K562 (cell line): Measurements from ENCODE around the gene LSM12. TPM values are rescaled to one million over a fixed set of nuclear protein-coding genes. Genes with fewer than 3 reads are reported as not detected.

Experiments
- ATAC-seq: fragments of 200-7000 bp; cut with Tn5 transposase; 3 replicates; pipeline ENCODE4 v1.9.1; 2020; ENCODE audit warnings: moderate library complexity
- BruUV-seq: library from RNA; stranded (reverse); fragments of 400-500 nt; replicated peaks from 2 replicates; lab custom pipeline; 2021; lab: Mats Ljungman, UMichigan
- CTCF ChIA-PET: fragments of 300-600 bp; formaldehyde crosslinking; extraction: SDS; loops from one replicate; lab custom pipeline; 2021; ENCODE audit warnings: low intra/inter-chr PET ratio; lab: Yijun Ruan, JAX
- POLR2A ChIA-PET: fragments of 300-600, 350-650 bp; sonication (Branson Sonifier 250); formaldehyde crosslinking; extraction: SDS; loops from one replicate; lab custom pipeline; 2021; ENCODE audit warnings: antibody characterized with exemption, inconsistent platforms; lab: Yijun Ruan, JAX
- DNase-seq, 4 experiments: peaks; one replicate each; pipeline versions ENCODE4 v3.0.0 to v3.0.0-alpha.2; 2011 to 2018; ENCODE audit warnings: low spot score in 3 of 4, mixed read lengths in 3 of 4; ENCODE audit errors: extremely low read depth in 1 of 4
- FAIRE-seq: peaks from 2 replicates; lab custom pipeline; 2011; peaks lifted over from hg19 to GRCh38; lab: Jason Lieb, UNC
- H2AFZ ChIP-seq: 2 replicates; pipeline ENCODE4 v1.6.0; 2011; ENCODE audit warnings: low read depth, low read length, control low read depth, inconsistent platforms
- H3K27ac ChIP-seq: fragments of 200-600 bp; 3 replicates; pipeline ENCODE4 v1.8.0; 2011; ENCODE audit warnings: low read depth, mild to moderate bottlenecking, control low read depth, inconsistent platforms, low read length, moderate library complexity, mixed read lengths; ENCODE audit errors: extremely low read depth
- H3K27me3 ChIP-seq, 2 experiments: fragments of 300-600 bp in 1 of 2; 2 replicates in 1 of 2; 3 replicates in 1 of 2; pipeline versions ENCODE4 v1.6.0 to v1.8.0; 2011; ENCODE audit warnings: inconsistent platforms in 2 of 2, low read length in 2 of 2, mild to moderate bottlenecking in 1 of 2, mixed read lengths in 1 of 2, moderate library complexity in 1 of 2; ENCODE audit not compliant: control insufficient read depth in 2 of 2, insufficient read depth in 2 of 2
- H3K36me3 ChIP-seq: fragments of 300-600 bp; 3 replicates; pipeline ENCODE4 v1.8.0; 2011; ENCODE audit warnings: mild to moderate bottlenecking, low read length, inconsistent platforms; ENCODE audit not compliant: control insufficient read depth, insufficient read depth
- H3K4me1 ChIP-seq, 2 experiments: fragments of 200-600 bp in 1 of 2; replicated peaks in 1 of 2; 2 replicates in 1 of 2; 3 replicates in 1 of 2; pipeline versions ENCODE4 v1.5.1 to v1.8.0; 2011; ENCODE audit warnings: inconsistent platforms in 2 of 2, low read length in 2 of 2, mild to moderate bottlenecking in 1 of 2, mixed read lengths in 1 of 2, moderate library complexity in 1 of 2; ENCODE audit not compliant: control insufficient read depth in 2 of 2, insufficient read depth in 2 of 2
- H3K4me2 ChIP-seq: 2 replicates; pipeline ENCODE4 v1.6.1; 2011; ENCODE audit warnings: low read length, control low read depth, inconsistent platforms, mixed read lengths; ENCODE audit not compliant: insufficient read depth
- H3K4me3 ChIP-seq: fragments of 200-600 bp; sonication (generic), shearing (Covaris generic); 2 replicates; pipeline ENCODE4 v1.5.1; 2016; ENCODE audit warnings: control low read depth, inconsistent platforms
- H3K79me2 ChIP-seq: fragments of 200-600 bp; 3 replicates; pipeline ENCODE4 v1.8.0; 2011; ENCODE audit warnings: low read length, inconsistent platforms; ENCODE audit not compliant: control insufficient read depth, insufficient read depth
- H3K9ac ChIP-seq, 2 experiments: 2 replicates each; pipeline versions ENCODE4 v1.6.0 to v1.6.1; 2011; ENCODE audit warnings: low read depth in 2 of 2, low read length in 2 of 2, control low read depth in 1 of 2, inconsistent platforms in 1 of 2, mild to moderate bottlenecking in 1 of 2, mixed read lengths in 1 of 2; ENCODE audit not compliant: insufficient read depth in 1 of 2
- H3K9me1 ChIP-seq: one replicate; pipeline ENCODE4 v1.6.0; 2011; ENCODE audit warnings: inconsistent platforms, mild to moderate bottlenecking, low read length, moderate library complexity; ENCODE audit not compliant: control insufficient read depth, insufficient read depth
- H3K9me3 ChIP-seq: replicated peaks from 2 replicates; pipeline ENCODE4 v1.5.1; 2011; ENCODE audit warnings: low read depth, low read length, inconsistent platforms; ENCODE audit not compliant: control insufficient read depth, insufficient read depth
- H4K20me1 ChIP-seq: replicated peaks from 2 replicates; pipeline ENCODE4 v1.6.1; 2011; ENCODE audit warnings: low read length, inconsistent platforms, mixed read lengths; ENCODE audit not compliant: control insufficient read depth, insufficient read depth
- ATF6 ChIP-seq: sonication (generic); formaldehyde crosslinking; IDR thresholded peaks from 2 replicates; pipeline ENCODE4 v1.4.0; 2020; ENCODE audit warnings: mild to moderate bottlenecking, missing genetic modification reagents
- C11orf30 ChIP-seq: fragments of 450-650 bp; IDR thresholded peaks from 2 replicates; pipeline ENCODE4 v1.6.1; 2016; ENCODE audit warnings: low read depth, mild to moderate bottlenecking
- CBX8 ChIP-seq: fragments of 200-600 bp; sonication (generic); IDR thresholded peaks from 2 replicates; pipeline ENCODE4 v1.6.1; 2012; ENCODE audit warnings: borderline replicate concordance, mixed run types, low read depth, mild to moderate bottlenecking, moderate library complexity, mixed read lengths, low read length, control low read depth, inconsistent platforms; ENCODE audit not compliant: poor library complexity, severe bottlenecking; ENCODE audit errors: extremely low read depth
- COPS2 ChIP-seq: fragments of 450-650 bp; conservative IDR thresholded peaks from 2 replicates; pipeline ENCODE4 v1.6.1; 2016; ENCODE audit warnings: mild to moderate bottlenecking, moderate library complexity
- ELF2 ChIP-seq: fragments of 250-450 bp; sonication (Bioruptor Pico); IDR thresholded peaks from 2 replicates; pipeline ENCODE4 v1.5.0; 2021; ENCODE audit warnings: mild to moderate bottlenecking
- ETV1 ChIP-seq: fragments of 450-650 bp; conservative IDR thresholded peaks from 2 replicates; pipeline ENCODE4 v1.6.1; 2016; ENCODE audit warnings: missing genetic modification characterization, control low read depth, low read depth, missing compliant biosample characterization
- FOXJ2 ChIP-seq: fragments of 200-800 bp; sonication (Bioruptor generic); IDR thresholded peaks from 2 replicates; pipeline ENCODE4 v1.6.1; 2016; ENCODE audit warnings: missing genetic modification characterization, missing compliant biosample characterization
- FOXP1 ChIP-seq: sonication (generic); formaldehyde crosslinking; IDR thresholded peaks from 2 replicates; pipeline ENCODE4 v1.8.0; 2022; ENCODE audit warnings: mild to moderate bottlenecking, missing genetic modification reagents
- MTA1 ChIP-seq: fragments of 450-650 bp; IDR thresholded peaks from 2 replicates; pipeline ENCODE4 v1.6.1; 2017; ENCODE audit warnings: borderline replicate concordance
- SNRNP70 ChIP-seq: fragments of 200-400 bp; formaldehyde crosslinking; optimal IDR thresholded peaks from 2 replicates; pipeline ENCODE3; 2017; ENCODE audit warnings: low read depth, low read length
- THRB ChIP-seq: fragments of 450-650 bp; formaldehyde crosslinking; conservative IDR thresholded peaks from 2 replicates; pipeline ENCODE4 v1.4.0; 2022; ENCODE audit warnings: mild to moderate bottlenecking, missing genetic modification characterization
- TRIM28 ChIP-seq: fragments of 450-650 bp; IDR thresholded peaks from 2 replicates; pipeline ENCODE4 v1.6.1; 2017
- ZNF395 ChIP-seq: fragments of 200-800 bp; sonication (Bioruptor generic); IDR thresholded peaks from 2 replicates; pipeline ENCODE4 v1.6.1; 2017; ENCODE audit warnings: missing genetic modification characterization, missing compliant biosample characterization
- ZNF76 ChIP-seq: fragments of 250-450 bp; sonication (Bioruptor Pico); IDR thresholded peaks from 2 replicates; pipeline ENCODE4 v1.4.0; 2020; ENCODE audit warnings: mild to moderate bottlenecking, moderate library complexity, borderline replicate concordance
- WGBS: fragments of 100-300 bp; shearing (Covaris generic); methylation state at CpG from one replicate; pipeline ENCODE4 v1.1.6; 2016; ENCODE audit warnings: low coverage, mixed read lengths; ENCODE audit not compliant: insufficient coverage; ENCODE audit errors: missing lambda C conversion rate; 5-methylcytosine and 5-hydroxymethylcytosine counted together
- in situ Hi-C: fragments of 300-500 bp; cut with MboI; formaldehyde crosslinking; loops from 4 replicates; pipeline ENCODE4 v1.15.0; 2018; ENCODE audit warnings: inconsistent platforms, mixed read lengths
- intact Hi-C: fragments of 100-400 bp; cut with micrococcal nuclease; formaldehyde crosslinking; loops from 2 replicates; pipeline ENCODE4 v1.14.2; 2022
- polyA plus RNA-seq, 8 experiments: library from polyadenylated mRNA; depleted of rRNA in 4 of 8; stranded (reverse) in 5 of 8; unstranded in 3 of 8; fragments of >200 nt; fragmentation: Nextera tagmentation in 2 of 8; fragmentation: Illumina TruSeq in 1 of 8; extraction: Ambion mirVana in 2 of 8; extraction: Trizol in 1 of 8; gene quantifications; 2 replicates each; pipeline versions ENCODE4 v1.2.1 to v1.2.3, GENCODE V29; 2011 to 2014; ENCODE audit warnings: inconsistent platforms in 1 of 8, missing spikeins in 1 of 8
- total RNA-seq, 7 experiments: library from RNA; depleted of rRNA in 6 of 7; stranded (reverse); fragments of >200 nt in 6 of 7; fragmentation: Illumina TruSeq in 2 of 7; extraction: Trizol in 2 of 7; gene quantifications; 2 replicates each; pipeline versions ENCODE4 v1.2.1 to v1.2.3, GENCODE V29; 2011 to 2021; ENCODE audit warnings: low replicate concordance in 1 of 7
- TF ChIP-seq, protein P1 (sequence below): fragments of 250-450 bp; sonication (Bioruptor Pico); IDR thresholded peaks from 2 replicates; pipeline ENCODE4 v1.4.0; 2020; ENCODE audit warnings: mild to moderate bottlenecking, moderate library complexity

LSM12 gene
- total and polyA plus RNA-seq, 9 of the 15 experiments (the other 6 are each of a cell fraction or from before 2014, with no cell fraction given): 53.0 to 258 (median 89.3) TPM

DNA sequence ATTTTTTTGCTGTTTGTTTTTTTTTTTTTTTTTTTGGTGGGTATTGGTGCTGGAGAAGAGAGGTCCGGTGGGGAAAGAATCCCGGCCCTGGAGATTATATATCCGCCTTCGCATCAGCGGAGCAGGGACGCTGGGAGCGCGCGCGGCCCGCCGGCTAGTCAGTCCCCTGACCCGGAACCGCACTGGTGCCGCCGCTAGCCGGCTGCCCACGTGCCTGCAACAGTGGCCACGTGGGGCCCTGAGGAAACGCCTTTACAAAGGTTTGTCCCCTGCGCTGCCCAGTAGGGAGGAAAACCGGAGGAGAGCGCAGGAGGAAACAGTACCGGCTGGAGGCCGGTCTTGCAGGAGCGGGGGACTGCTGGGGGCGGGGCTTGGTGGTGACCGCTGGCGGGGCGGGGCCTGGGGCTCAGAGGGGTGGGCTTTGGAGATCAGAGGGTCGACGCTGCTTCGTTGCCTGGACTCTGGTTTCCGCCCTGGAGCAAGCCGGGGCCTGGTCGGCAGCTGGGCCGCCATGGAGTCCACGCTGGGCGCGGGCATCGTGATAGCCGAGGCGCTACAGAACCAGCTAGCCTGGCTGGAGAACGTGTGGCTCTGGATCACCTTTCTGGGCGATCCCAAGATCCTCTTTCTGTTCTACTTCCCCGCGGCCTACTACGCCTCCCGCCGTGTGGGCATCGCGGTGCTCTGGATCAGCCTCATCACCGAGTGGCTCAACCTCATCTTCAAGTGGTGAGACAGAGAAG, 4.2 kb upstream of the LSM12 start, which contains the start of gene G6PC3:
Gene G6PC3, plus strand, starts transcription at position 281 of the 743 bp plus-strand sequence. Its CDS starts 231 bp downstream, at position 512.
- ATAC-seq: peak; percentile 83
- peak within 1 kb of the TSS; percentile 62 for H3K4me3 ChIP-seq
- peak within 1 kb of the TSS; percentile 91 for H2AFZ ChIP-seq
- ChIA-PET POLR2A (interaction anchor here (0.8 to 1.6 kb wide), 7 partner anchors 9 to 1079 kb away, joined by 3 to 6 read pairs (median 3); no protein-coding TSS in a partner anchor), CTCF (no interaction called here)
- DNase-seq: peak; percentile 93 to 98 (median 96)
- no peaks in the 10 kb centered on the region for H3K9me3 ChIP-seq
- peak; percentile 90 for FAIRE-seq
- peaks cover 16 to 41% of the 10 kb centered on the region in 2 experiments; a peak in 4 of 5 replicates for H3K4me1 ChIP-seq
- H3K9ac ChIP-seq: peak within 1 kb of the TSS; percentile 77 to 93
- peaks cover 37% of the 10 kb centered on the region for H3K79me2 ChIP-seq
- WGBS: 1% methylated on average over 36 of the region's 53 CpGs
- no peaks in the 10 kb centered on the region for H3K9me1 ChIP-seq
- H3K27me3 ChIP-seq: no peaks in the 10 kb centered on the region
- peak within 1 kb of the TSS; percentile 96 for H3K4me2 ChIP-seq
- BruUV-seq: TSS peak; percentile 69
- H3K27ac ChIP-seq: peak within 1 kb of the TSS; percentile 84
- peaks cover 17% of the 10 kb centered on the region; the same call in 2 of the 3 replicates for H3K36me3 ChIP-seq
- intact Hi-C loops: no loop called here
- H4K20me1 ChIP-seq: peaks cover 3% of the 10 kb centered on the region; the same call in 1 of the 2 replicates
- in situ Hi-C loops: no loop called here
- TF ChIP-seq TRIM28 (peak; percentile 41; the same call in 1 of the 2 replicates), MTA1 (no peak), FOXJ2 (tag) (peak; percentile 51; the same call in 1 of the 2 replicates), COPS2 (no peak), ATF6 (no peak; the same call in 1 of the 2 replicates), SNRNP70 (no peak), ETV1 (tag) (no peak; the same call in 1 of the 2 replicates), ZNF76 (CRISPR knock-in tag) (no peak), C11orf30 (peak; percentile 54; the same call in 1 of the 2 replicates), CBX8 (no peak), ZNF395 (CRISPR knock-in tag) (peak; percentile 100), THRB (CRISPR knock-in tag) (no peak), ELF2 (CRISPR knock-in tag) (peak; percentile 86), FOXP1 (CRISPR knock-in tag) (peak; percentile 70; the same call in 1 of the 2 replicates)
- TF ChIP-seq, protein P1, sequence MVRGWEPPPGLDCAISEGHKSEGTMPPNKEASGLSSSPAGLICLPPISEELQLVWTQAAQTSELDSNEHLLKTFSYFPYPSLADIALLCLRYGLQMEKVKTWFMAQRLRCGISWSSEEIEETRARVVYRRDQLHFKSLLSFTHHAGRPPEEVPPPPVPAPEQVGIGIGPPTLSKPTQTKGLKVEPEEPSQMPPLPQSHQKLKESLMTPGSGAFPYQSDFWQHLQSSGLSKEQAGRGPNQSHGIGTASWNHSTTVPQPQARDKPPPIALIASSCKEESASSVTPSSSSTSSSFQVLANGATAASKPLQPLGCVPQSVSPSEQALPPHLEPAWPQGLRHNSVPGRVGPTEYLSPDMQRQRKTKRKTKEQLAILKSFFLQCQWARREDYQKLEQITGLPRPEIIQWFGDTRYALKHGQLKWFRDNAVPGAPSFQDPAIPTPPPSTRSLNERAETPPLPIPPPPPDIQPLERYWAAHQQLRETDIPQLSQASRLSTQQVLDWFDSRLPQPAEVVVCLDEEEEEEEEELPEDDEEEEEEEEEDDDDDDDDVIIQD (CRISPR knock-in tag): no peak
